WERI-Rb-1 (cell line): ENCODE results near the gene MYT1.

ENCODE experiments used
- DNase-seq: peaks from one replicate; pipeline ENCODE4 v3.0.0-alpha.2; 2020
- H3K27ac ChIP-seq: fragments of 250-450 bp; sonication (Bioruptor Pico); 2 replicates; pipeline ENCODE4 v1.5.1; 2020; ENCODE audit warnings: mild to moderate bottlenecking, moderate library complexity
- H3K27me3 ChIP-seq: fragments of 250-450 bp; sonication (Bioruptor Pico); 2 replicates; pipeline ENCODE4 v1.5.1; 2021; ENCODE audit warnings: mild to moderate bottlenecking, low read depth, moderate library complexity; ENCODE audit not compliant: insufficient read depth, severe bottlenecking
- H3K36me3 ChIP-seq: fragments of 250-450 bp; sonication (Bioruptor Pico); 2 replicates; pipeline ENCODE4 v1.5.1; 2020; ENCODE audit warnings: mild to moderate bottlenecking, moderate library complexity
- H3K4me3 ChIP-seq: 2 replicates; pipeline ENCODE4 v1.5.1; 2011; ENCODE audit warnings: low read depth, mild to moderate bottlenecking, control low read depth, low read length
- H3K9me3 ChIP-seq: fragments of 250-450 bp; sonication (Bioruptor Pico); 2 replicates; pipeline ENCODE4 v1.5.1; 2021; ENCODE audit warnings: mild to moderate bottlenecking, moderate library complexity; ENCODE audit not compliant: severe bottlenecking
- TF ChIP-seq, protein P1 (sequence below): IDR thresholded peaks from 2 replicates; pipeline ENCODE4 v1.5.1; 2011; ENCODE audit warnings: low read depth, mild to moderate bottlenecking, control low read depth, inconsistent platforms, low read length

MYT1 gene

DNA sequence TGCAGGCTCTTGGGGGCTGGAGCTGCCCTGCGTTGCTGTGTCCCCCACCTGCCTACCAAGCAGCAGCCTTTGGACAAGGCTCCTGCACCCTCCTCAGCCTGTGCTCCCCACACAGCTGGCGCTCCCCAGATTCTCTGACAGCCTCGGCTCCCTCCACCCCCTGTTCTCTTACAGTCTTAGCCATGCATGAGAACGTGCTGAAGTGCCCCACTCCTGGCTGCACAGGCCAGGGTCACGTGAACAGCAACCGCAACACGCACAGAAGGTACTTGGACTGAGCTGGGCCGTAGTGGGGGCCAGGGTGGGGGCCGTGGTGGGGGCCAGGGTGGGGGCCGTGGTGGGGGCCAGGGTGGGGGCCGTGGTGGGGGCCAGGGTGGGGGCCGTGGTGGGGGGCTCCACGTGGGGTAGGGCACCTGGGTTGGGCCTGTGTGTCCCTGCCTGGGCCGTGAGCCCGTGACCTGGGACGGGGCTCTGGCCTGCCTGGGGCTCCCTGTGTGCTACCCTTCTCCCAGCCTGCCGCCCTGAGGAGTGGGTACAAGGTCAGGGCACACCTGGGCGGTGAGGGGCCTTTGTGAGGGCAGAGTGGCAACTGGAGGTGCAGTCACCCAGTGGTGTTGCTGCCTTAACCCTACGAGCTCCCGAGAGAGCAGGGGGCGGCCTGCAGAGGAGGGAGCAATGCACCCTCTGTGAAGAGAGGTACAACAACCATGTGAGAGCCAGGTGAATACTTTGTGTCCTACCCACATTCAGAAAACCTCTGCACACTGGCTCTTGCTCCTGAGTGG is 47.8 kb downstream of the MYT1 start:
- TF ChIP-seq, protein P1, sequence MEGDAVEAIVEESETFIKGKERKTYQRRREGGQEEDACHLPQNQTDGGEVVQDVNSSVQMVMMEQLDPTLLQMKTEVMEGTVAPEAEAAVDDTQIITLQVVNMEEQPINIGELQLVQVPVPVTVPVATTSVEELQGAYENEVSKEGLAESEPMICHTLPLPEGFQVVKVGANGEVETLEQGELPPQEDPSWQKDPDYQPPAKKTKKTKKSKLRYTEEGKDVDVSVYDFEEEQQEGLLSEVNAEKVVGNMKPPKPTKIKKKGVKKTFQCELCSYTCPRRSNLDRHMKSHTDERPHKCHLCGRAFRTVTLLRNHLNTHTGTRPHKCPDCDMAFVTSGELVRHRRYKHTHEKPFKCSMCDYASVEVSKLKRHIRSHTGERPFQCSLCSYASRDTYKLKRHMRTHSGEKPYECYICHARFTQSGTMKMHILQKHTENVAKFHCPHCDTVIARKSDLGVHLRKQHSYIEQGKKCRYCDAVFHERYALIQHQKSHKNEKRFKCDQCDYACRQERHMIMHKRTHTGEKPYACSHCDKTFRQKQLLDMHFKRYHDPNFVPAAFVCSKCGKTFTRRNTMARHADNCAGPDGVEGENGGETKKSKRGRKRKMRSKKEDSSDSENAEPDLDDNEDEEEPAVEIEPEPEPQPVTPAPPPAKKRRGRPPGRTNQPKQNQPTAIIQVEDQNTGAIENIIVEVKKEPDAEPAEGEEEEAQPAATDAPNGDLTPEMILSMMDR: no peak
- Histone ChIP-seq H3K9me3 (no peaks in the 10 kb centered on the region), H3K27me3 (no peaks in the 10 kb centered on the region), H3K4me3 (no peak overlapping the region), H3K36me3 (no peaks in the 10 kb centered on the region), H3K27ac (no peak overlapping the region; the same call in 1 of the 2 replicates)
- no peak for DNase-seq

DNA sequence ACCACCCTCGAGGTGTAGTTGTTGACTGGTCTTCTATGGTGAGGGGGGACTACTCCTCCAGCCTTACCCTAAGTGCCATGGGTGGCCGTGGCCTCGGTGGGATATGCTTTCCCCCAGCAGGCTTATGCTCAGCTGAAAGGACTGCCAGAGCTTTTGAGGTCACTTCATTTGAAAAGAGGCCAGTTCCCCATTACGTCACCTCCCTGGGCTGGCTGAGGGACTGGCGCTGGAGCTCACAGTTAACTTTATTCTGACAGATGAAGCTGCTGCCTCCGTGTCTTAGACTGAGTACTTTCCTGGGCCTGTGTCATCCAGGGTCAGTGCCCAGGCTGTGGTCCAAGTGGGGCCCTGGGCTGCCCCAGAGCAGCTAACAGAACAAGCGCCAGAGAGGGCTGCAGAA is 48.5 kb downstream of the MYT1 start:
- H3K36me3 ChIP-seq: no peaks in the 10 kb centered on the region
- no peak overlapping the region for H3K4me3 ChIP-seq
- H3K27me3 ChIP-seq: no peaks in the 10 kb centered on the region
- DNase-seq: peak; percentile 50
- no peak overlapping the region; the same call in 1 of the 2 replicates for H3K27ac ChIP-seq
- no peaks in the 10 kb centered on the region for H3K9me3 ChIP-seq
- TF ChIP-seq, protein P1: no peak

DNA sequence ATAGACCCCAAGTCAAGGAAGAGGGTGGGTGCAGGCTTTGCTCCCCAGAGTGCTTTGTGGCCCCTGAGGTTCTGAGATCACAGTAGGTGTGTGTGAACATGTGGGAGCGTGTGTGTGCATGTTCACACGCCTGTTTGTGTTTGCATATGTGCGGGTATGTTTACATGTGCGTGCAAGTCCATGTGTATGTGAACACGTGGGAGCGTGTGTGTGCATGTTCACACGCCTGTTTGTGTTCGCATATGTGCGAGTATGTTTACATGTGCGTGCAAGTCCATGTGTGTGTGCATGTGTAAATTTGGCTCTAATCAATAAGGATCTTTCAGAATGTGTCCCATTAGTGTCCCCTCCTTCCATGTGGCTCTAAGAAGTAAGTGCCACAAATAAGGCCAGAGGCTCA is 49.9 kb downstream of the MYT1 start:
- no peak for DNase-seq
- Histone ChIP-seq H3K4me3 (no peak overlapping the region), H3K27ac (no peak overlapping the region), H3K27me3 (no peaks in the 10 kb centered on the region), H3K36me3 (no peaks in the 10 kb centered on the region), H3K9me3 (no peaks in the 10 kb centered on the region)
- TF ChIP-seq, protein P1: no peak

DNA sequence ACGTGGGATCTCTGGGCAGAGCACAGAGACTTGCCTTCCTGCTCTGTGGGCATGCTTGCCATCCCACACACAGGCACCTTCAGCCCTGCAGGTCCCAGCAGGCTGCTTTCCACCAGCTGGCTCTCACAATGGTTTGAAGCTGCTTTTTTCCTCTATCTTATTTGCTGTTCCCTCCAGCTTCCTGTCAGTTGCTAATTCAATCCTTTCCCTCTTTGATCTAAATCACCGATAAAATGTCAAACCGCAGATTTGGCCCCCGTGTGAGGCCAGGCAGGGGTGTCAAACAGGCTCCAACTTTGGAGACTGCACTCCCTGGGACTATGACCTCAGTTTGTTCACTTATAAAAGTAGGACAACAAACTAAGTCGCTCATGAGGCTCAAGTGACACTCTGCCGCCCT is 50.7 kb downstream of the MYT1 start:
- H3K27ac ChIP-seq: no peak overlapping the region
- no peak overlapping the region for H3K4me3 ChIP-seq
- no peak for DNase-seq
- H3K36me3 ChIP-seq: no peaks in the 10 kb centered on the region
- TF ChIP-seq, protein P1: no peak
- no peaks in the 10 kb centered on the region for H3K9me3 ChIP-seq
- no peaks in the 10 kb centered on the region for H3K27me3 ChIP-seq

DNA sequence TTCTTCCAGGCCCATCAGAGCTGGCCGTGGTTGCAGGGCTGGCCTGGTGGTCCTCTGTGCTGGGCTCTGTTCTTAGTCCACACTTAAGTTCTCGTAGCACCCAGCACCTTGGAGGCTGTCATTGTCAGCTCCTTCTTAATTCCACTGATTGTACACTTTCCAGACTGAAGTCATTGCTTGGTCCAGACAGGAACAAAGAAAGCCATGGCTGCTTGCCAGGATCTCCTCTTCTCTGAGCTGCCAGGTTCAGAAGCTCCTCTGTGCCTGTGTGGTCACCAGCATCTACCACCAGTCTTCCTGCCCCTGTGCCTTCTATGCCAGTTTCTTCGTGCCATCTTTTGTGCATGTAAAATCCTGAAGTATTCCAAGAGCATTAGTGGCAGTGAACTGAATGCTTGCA is 51.8 kb downstream of the MYT1 start:
- H3K27ac ChIP-seq: no peak overlapping the region
- TF ChIP-seq, protein P1: no peak
- H3K4me3 ChIP-seq: no peak overlapping the region
- no peaks in the 10 kb centered on the region for H3K9me3 ChIP-seq
- H3K27me3 ChIP-seq: no peaks in the 10 kb centered on the region
- H3K36me3 ChIP-seq: no peaks in the 10 kb centered on the region
- DNase-seq: no peak

DNA sequence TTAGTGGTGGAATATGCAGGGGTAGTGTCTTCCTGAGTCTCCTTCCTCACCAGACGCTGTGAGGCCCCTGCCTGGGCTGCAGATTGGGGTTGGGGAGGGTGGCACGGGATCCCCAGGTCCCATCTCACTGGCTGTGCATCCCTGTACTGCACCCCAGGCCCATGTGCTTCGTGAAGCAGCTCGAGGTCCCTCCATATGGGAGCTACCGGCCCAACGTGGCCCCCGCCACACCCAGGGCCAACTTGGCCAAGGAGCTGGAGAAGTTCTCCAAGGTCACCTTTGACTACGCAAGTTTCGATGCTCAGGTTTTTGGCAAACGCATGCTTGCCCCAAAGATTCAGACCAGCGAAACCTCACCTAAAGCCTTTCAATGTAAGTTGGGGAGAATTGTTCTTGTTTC is 52.7 kb downstream of the MYT1 start:
- Histone ChIP-seq H3K27me3 (no peaks in the 10 kb centered on the region), H3K36me3 (no peaks in the 10 kb centered on the region; the same call in 1 of the 2 replicates), H3K9me3 (no peaks in the 10 kb centered on the region), H3K27ac (peak overlapping the region; percentile 56), H3K4me3 (no peak overlapping the region)
- TF ChIP-seq, protein P1: no peak
- no peak for DNase-seq
